GM19193 (cell line): ENCODE results near the gene ISM2.

Experiments
- POLR2A ChIP-seq: IDR thresholded peaks from 4 replicates; pipeline ENCODE4 v1.6.1; 2011; ENCODE audit not compliant: insufficient read depth, insufficient read length; ENCODE audit errors: extremely low read depth

Gene ISM2

DNA sequence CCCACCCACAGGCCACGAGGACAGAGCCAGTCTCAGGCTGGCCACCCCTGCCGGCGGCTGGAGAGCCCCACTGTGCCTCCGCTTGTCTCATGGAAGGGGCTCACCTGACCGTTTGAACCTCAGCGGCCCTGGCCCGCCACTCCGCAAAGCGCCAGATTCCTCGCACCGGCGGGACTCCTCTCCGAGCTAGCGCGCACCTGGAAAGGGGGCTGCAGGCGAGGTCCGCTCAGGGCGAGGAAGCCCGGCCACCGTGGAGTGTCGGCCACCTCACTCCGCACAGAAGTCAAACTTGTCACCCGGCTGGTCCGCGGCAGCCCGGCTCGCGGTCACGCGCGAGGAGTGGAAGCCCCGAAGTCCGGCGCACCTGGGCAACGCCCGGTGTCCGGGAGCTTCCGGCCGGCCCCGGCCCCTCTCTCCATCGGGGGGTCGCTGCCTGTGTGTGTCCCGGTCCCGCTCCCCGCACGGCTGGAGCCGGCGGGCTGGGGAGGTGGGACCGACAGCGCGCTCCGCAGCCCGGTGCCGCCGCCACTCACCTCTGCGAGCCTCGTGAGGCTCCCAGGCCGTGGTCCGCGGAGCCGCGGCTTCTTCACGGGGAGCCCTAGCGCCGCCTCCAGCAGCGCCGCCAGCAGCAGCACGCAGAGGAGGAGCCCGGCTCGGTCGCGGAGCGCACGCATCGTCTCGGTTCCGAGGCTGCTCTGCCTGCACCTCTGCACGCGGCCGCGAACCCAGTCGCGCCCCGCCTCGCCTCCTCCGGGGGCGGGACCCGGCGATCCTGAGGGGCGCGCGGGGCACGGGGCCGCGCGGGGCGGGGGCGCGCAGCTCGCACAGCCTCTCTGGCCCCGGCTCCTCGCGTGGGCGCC, at the start of gene ISM2:
Gene ISM2 (minus strand): TSS at position 697 of the 860 bp plus-strand sequence. CDS start 23 bp downstream, at position 674.
- no peak for TF ChIP-seq POLR2A

DNA sequence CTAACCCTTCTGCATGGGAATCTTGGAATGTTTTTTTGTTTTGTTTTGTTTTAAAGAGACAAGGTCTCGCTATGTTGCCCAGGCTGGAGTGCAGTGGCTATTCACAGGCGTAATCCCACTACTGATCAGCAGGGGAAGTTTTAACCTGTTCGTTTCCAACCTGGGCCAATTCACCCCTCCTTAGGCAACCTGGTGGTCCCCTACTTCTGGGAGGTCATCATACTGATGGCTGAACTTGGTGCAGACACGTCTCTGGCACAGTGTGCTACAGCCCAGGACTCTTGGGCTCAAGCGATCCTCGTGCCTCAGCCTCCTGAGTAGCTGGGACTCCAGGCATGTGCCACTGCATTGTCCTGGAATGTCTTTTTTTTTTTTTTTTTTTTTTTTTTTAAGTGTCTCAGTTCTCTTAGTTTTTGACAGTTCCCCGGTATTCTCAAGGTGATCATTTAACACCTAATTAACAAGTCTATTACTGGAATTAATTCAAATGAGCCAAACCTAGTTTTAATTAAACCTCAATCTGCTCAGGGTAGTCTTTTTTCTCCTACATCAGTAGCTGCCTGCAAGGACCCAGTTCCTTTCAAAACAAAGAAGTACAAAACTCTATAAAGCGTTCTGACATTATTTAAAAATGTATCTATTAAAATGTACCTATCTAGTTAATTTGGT, 49.0 kb upstream of the ISM2 start:
- no peak for TF ChIP-seq POLR2A

DNA sequence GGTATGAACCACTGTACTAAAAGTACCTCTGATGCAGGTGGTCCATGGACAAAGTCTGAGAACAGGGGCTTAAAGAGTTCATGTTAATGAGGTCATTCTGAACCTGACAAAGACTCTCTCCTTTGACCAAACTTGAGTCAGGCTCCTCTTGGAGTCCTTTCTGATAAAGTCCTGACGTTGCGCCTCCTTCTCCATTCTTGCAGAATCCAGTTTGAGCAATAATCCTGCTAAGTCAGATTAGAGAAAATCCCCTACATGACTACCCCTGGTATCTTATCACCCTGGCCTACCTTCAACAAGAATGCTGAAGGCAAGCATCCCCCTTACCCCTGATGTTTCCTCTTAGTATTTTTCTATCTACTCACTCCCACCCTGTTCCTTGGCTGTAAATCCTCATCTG, 46.0 kb upstream of the ISM2 start:
- TF ChIP-seq POLR2A = no peak

DNA sequence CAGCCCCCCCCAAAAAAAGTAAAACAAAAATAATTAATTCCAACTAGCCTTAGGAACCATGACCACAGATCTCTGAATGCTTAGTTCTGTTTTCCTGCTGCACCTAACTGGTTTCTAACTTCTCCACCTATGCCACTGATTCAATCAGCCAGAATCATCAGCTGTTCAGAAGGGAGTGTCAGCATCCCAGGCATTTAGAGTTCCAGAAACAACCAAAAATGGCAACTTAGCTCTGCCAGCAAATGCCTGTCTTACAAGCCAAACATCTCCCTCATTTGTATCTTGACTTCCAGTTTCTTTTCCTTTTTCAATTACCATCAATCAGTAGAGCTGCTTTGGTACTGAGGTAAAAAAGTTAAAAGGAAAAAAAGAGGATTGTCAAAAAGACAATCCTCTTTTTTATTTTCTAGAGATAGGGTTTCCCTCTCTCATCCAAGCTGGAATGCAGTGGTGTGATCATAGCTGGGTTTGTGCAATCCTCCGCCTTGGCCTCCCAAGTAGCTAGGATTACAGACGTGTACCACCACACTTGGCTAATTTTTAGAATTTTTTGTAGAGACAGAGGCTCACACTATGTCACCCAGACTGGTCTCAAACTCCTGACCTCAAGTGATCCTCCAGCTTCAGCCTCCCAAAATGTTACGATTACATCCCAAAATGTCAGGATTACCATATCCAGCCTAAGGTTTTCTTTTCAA, 45.2 kb upstream of the ISM2 start:
- TF ChIP-seq POLR2A = no peak

DNA sequence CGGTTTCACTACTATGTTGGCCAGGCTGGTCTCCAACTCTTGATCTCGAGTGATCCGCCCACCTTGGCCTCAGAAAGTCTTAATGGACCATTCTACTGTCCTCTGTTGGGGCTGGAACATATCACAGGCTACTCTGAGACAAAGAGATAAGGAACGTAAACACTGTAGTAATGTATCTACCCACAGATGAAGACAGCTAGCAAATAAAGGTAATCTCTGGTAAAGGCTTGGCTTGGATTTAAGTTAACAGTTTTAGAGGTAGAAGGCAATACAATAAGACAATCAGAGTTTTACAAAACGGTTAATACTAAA, 44.6 kb upstream of the ISM2 start:
- TF ChIP-seq POLR2A = no peak

DNA sequence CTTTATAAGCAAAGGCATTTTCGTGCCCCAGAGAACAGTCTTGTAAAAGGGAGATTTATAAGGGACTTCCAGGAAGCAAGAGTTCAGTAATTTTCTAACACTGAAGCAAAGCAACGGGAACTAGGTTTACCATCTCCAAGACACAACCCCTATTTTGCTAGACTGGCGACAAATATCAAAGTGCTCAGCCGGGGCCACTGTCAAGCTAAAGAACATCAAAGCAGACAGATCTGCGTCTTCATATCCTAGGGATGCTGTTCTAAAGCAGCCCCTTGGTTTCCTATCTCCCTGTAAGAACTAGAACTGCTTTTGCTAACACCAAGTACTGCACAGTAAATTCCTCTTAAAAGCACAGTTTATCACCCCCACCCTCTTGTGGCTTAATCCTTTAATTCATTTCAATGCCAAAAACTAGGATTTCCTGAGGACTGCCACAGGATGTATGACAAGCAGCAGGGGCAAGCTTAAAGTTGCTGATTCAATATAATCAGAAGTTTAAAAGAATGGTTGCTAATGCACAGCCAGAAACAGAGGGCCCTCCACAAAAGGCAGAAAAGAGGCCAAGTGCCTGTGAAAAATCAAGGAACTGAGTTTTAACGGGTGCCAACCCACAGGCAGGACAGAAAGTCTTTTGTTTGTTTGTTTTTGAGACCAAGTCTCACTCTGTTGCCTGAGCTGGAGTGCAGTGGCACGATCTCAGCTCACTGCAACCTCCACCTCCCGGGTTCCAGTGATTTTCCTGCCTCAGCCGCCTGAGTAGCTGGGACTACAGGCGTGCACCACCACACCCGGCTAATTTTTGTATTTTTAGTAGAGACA, 44.0 kb upstream of the ISM2 start:
- TF ChIP-seq POLR2A = no peak

DNA sequence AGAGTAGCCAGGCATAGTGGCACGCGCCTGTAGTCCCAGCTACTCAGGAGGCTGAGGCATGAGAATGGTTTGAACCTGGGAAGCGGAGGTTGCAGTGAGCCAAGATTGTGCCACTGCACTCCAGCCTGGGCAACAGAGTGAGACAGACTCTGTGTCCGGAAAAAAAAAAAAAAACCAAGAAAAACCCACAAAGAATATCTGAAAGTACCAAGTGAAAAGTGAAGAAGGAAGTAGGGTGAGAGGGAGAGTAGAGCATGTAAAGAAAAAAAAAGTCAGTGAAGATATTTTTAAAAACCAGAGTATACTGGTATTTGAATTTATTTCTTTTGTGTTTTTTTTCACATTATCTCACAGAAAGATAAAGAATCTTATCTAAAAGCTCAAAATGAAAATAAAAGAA, 43.3 kb upstream of the ISM2 start:
- TF ChIP-seq POLR2A = no peak

DNA sequence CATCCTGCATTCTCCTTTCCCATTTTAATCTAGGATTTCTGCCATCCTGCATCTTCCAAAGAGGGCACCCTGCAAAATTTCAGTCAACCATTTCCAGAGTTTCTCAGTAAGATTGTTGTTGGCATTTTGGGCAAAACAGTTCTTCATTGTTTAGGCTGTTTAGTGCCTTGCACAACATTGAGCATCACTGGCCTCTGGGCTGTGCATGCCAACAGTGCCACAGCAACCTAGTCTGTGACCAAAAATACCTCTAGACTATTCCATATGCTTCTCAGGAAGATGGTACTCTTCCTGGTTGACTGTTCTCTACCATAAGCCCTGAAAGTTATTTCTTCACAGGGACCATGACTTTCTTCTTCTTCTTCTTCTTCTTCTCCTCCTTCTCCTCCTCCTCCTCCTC, 32.5 kb upstream of the ISM2 start:
- TF ChIP-seq POLR2A = no peak

DNA sequence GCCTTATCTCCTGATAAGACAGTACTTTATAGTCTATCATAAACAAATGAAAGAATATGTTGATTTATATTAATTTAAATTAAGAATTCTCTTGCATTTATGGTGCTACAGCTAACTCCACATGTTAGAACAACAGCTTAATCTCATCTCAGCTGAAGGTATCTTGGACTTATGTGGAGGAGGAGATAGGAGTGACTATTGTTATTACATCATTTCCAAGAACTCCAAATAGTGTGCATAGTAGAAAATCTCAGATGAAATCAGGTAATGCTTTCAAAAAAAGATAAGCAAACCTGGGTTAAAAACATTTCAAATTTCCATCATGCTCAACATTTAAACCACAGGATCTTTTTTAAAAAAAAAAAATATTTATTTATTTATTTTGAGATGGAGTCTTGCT, 31.3 kb upstream of the ISM2 start:
- TF ChIP-seq POLR2A = no peak

DNA sequence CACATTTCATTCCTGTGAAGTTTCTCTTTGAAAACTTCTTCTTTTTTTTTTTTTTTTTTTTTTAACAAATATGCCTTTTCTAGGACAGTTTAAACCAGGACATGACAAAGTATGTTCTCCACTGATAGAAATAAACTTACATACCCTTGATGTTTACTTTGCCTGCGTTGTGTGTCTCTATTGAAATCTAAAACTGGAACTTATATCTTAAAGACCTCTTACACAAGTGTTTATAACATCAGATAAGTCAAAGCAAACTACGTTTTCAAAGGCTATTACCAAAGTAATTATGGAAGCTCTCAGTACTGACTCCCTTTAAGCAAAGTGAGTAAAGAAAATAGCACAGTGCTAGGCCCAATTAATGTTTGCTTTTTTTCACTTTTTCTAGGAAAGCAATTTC, 30.6 kb upstream of the ISM2 start:
- no peak for TF ChIP-seq POLR2A

DNA sequence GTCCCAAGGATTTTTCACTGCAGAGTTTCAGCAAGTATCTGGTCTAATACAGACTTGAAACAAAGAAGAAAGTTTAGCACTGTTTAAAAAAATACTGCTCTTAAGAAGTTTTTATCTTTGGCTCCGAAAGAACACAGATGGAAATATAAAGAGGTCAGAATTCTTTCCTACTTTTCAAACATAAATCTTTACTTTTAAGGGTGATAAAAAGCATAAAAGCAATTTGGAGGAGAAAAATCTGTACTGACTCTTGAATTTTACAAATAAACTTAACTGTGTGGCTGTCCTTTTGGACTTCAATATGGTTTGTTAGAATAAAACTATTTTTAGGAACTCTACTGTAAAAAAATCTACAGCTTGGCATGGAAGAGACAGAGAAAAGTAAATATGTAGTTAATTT, 27.6 kb upstream of the ISM2 start:
- no peak for TF ChIP-seq POLR2A

DNA sequence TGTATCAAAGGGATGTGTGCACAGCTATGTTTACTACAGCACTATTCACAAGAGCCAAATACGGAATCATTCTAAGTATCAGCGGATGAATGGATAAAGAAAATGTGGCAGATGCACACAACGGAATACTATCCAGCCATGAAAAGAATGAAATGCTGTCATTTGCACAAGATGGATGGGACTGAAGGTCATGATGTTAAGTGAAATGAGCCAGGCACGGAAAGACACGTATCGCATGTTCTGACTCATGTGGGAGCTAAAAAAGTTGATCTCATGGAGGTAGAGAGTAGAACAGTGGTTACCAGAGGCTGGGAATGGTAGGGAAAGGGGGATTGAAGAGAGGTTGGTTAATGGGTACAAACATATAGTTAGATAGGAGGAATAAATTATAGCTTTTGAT, 25.9 kb upstream of the ISM2 start:
- no peak for TF ChIP-seq POLR2A

DNA sequence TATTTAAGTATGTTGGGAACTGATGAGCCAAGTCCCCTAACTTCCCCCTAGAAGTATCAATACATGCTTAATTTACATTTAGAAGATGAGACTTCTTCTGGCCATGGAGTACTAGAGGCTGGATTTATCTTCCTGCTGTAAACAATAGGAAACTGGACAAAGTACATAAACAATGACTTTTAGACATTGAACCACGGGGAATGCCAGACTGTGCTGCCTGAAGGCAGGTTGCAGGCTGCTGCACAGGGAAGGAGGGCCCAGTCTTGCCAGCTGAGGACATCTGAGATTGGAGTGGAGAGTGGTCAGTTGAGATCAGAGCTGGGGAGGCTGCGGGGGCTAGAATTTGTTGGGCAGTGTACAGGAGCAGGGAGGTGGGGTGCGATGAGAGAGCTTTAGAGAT, 24.5 kb upstream of the ISM2 start:
- TF ChIP-seq POLR2A = no peak

DNA sequence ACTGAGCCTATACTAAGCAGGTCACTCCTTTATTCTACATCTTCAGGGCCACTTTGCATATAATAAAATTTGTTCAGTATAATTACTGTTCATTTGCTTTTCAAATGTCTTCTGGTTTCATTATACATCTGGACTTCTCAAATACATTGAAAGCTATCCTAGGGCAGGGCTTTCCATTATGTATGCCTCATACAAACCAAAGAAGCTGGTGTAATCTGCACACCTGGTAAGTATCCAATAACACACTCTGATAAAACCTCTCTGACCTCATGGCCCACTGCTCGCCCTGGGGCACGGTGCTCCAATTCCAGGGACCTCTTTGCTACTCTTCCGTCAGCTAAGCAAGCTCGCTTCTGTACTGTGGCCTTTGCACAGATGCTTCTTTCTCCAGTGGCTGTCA, 21.9 kb upstream of the ISM2 start:
- no peak for TF ChIP-seq POLR2A

DNA sequence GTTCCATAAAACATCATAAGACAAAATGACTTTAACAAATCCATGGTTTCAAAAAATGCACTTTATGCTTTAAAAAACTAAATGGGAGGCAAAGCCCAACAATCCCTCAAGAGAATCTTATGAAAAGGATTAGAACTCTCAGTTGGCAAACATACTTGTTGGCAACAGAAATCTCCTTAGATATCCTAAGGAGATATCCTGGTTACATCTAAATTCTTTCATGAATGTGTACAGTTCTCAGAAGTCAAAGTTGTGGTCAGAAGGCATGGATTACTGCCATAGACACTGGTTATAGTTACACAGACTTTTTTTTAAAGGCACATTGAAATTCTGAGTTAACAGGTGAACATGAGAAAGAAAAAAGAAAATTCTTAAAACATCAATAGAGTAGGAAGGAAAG, 17.5 kb upstream of the ISM2 start:
- no peak for TF ChIP-seq POLR2A
